ENCODE data around the gene UBE2Q2.
"Not testable (repeated sequence)": the region's sequence is repeated elsewhere in the genome, so short reads cannot be mapped to it uniquely, and the experiment has no call there.

Gene UBE2Q2

DNA sequence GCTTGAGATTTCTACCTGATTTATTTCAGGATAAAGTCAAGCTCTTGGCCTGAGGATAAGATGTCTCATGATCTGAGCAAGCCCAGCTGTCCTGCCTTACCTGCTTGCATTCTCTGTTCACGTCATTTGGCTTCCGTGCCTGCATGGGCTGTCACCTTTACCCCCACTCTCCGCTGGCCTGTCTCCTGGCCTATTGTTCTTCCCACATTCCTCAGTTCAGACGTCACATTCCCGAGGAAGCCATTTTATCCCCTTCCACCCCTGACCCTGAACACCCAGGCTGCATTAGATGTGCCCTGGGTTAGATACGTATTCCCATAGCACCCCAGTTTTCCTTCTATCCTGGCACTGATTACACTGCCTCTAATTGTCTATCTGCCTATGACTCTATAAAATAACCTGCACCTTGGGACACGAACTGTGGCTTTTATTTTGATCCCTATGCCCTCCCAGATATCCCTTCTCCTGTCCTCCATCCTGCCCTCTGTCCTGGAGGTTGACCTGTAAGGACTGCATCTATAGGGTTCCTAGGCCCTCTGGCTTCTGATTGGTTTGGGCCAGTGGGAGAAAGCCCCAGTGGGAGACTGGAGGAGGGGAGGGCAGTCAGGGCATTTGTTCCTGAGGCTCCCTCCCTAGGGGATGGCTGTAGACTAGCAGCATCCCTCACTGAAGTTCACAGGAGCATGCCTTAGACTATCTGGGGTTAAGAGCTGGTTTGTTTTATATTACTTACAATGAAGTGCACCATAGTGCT lies 19.2 kb upstream of the UBE2Q2 start:
- DNase-seq (ENCODE audit: low read depth, low spot score), result peak; percentile 94

- DNase-seq (ENCODE audit: low read depth, low spot score), result no peak
Measured at GRCh38 chr15:75827691-75828090, 15.6 kb upstream of the UBE2Q2 start.

DNA sequence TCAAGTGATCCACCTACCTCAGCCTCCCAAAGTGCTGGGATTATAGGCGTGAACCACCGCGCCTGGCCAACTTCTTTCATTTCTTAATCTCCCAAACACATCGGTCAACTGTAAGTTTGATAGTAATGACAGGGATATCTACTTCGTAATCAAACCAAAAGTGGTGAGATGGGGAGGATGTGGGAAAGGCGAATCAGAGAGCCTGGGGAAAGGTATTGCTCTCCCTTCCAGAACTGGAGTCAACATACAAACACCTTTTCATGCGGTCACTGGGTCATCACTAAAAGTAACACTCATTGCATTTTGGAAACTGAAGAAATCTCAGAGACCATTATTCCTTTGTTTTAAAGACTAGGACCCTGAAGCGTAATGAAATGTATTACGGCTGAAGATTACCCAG lies 14.8 kb upstream of the UBE2Q2 start:
- DNase-seq (ENCODE audit: low read depth, low spot score), result no peak

- DNase-seq (ENCODE audit: low read depth, low spot score), result peak; percentile 71
Measured at GRCh38 chr15:75830910-75831805, 12.1 kb upstream of the UBE2Q2 start.

- DNase-seq (ENCODE audit: low read depth, low spot score), result no peak
Measured at GRCh38 chr15:75831806-75832102, 11.5 kb upstream of the UBE2Q2 start.

DNA sequence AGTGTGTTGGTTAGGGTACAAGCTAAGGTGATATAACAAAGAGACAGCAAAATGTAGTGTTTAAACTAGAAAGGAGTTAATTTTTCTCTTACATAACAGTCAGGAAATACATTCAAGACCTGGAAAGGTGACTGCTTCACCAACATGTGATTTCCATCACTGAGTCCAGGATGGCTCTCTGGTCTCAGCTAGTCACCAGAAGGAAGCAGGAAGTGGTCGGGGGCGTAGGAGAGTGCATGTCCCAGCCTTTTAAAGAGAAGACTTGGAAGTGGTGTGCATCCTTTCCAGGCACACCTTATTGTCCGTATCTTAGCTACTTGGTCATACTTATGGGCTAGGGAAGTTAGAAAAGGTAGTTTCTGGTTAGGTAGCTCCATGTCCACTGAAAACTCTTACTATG lies 11.1 kb upstream of the UBE2Q2 start:
- no peak for DNase-seq (ENCODE audit: low read depth, low spot score)

GRCh38 chr15:75834021-75834420 lies 9.2 kb upstream of the UBE2Q2 start:
- DNase-seq (ENCODE audit: low read depth, low spot score), result no peak

DNA sequence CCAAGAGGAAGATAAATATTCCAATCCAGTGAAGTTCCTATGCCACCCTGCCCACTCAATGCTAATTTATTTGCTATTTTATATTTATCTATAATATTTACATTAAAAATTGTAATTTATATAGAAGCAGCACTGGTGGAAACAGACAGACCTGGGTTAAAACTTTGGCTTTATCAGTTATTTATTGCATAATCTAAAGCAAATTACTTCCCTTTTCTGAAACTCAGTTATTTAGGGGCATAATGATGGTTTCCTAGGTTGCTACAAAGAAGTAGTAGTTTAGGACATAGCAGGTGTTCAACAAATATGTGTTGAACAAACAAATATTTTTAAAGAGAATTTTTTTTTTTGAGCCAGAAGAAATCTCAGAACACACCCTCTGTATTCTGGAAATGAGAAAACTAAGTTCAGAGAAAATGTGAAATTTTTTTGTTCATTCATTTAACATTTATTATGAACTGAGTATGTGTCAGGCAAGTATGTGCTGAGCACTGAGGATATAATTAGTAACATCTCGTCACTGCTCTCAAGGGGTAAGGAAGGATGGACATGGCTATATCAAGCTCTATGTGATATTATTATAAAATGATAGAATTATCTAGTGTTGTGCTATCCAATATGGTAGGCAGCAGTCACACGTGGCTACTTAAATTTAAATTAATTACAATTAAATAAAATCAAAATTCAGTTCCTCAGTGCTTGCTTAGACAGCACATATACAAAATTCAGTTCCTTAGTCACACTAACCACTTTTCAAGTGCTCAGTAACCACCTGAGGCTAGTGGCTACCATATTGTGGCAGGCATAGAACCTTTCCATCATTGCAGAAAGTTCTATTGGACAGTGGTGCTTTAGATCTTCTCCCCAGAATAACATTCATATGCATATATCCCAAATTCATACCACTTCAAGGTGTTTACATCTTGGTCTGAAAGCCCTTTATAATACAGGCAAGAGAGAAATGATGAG lies 7.0 kb upstream of the UBE2Q2 start:
- DNase-seq (ENCODE audit: low read depth, low spot score), result no peak

GRCh38 chr15:75836959-75837334 lies 6.3 kb upstream of the UBE2Q2 start:
- no peak for DNase-seq (ENCODE audit: low read depth, low spot score)

DNA sequence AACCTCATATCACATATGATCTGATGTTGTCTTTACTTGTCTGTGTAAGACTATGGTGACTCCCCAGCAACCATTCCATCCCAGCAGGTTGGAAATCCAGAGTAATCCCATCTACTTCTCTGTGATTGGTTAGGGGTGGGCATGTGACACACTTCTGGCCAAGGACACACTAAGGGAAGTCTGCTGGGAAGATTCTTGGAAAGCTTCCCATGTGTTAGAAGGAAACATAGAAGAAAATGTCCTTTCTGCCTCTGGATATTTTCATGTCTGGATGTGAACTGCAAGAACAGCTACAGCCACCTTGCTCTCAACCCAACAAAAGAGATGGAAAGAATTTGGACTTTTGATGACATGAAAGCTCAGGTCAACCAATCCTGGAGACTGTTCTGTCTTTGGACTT lies 2.6 kb upstream of the UBE2Q2 start:
- no peak for DNase-seq (ENCODE audit: low read depth, low spot score)

GRCh38 chr15:75841626-75842025 lies 1.6 kb upstream of the UBE2Q2 start:
- no peak for DNase-seq (ENCODE audit: low read depth, low spot score)

DNA sequence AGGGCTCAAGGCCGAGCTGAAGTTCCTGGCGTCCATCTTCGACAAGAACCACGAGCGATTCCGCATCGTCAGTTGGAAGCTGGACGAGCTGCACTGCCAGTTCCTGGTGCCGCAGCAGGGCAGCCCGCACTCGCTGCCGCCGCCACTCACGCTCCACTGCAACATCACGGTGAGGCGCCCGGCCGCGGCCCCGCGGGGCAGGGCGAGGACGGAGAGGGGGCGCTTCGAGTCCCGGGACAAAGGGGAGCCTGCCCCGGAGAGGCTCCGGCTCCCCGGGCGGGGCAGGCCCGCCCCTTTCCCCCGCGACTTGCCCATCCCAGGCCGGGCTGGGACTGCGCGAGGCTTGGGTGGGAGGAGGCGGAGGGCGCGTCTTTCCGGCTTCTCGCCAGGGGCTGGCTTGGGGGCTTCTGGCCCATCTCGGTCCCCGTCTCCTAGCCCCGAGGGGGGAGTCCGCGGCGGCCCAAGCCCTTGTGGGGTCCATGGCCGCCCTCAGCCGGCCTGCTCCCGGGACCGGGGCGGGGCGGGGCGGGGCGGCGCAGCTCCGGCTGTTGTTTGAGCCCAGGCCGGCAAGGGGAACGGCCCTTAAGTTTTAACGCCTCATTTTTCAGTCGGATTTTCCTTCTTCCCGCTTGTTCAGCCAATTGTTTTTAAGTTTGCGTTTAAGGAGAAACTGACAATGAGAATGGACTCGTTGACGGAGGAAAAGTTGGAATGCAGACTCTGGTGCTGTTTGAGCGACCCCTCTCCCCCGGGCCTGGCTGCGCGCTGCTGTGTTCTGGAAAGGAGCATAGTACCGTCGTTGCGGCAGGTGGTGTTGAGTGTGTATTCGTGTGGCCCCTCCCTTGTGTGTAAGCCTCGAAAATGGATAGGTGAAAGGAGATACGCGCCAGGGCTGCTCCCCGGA lies 683 bp downstream of the UBE2Q2 start:
- DNase-seq (ENCODE audit: low read depth, low spot score), result peak; percentile 72

DNA sequence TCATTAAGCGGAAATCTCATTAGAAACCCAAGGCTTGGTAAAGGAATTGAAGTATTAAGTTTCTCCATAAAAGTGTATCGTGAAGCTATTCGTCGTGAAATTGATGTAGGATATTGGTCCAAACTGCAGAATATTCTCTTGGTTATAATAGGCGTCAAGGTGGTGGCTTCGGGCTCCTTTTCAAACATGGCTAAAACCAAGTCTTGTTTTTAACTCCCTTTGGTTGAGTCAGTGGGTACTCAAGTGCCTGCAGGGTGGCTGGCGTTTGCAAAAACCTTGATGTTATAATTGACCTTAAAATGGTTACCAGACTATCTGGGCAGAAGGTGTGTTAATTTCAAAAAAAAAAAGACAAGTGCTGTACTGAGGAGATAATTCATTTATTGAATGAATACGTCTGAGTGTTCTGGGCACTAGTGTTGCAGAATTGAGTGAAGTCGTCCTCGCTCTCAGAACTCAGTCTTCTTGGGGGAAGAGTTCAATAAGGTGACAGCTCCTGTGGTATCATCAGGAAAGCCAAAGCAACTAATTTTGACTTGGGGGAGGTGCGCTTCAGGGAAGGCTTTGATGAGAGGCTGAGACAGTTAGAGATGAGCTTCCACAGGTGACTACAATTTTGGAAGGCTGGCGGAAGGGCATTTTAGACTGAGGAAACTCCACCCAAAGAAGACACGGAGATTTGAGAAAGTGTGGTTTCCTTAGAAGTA lies 1.5 kb downstream of the UBE2Q2 start:
- DNase-seq (ENCODE audit: low read depth, low spot score), result no peak

DNA sequence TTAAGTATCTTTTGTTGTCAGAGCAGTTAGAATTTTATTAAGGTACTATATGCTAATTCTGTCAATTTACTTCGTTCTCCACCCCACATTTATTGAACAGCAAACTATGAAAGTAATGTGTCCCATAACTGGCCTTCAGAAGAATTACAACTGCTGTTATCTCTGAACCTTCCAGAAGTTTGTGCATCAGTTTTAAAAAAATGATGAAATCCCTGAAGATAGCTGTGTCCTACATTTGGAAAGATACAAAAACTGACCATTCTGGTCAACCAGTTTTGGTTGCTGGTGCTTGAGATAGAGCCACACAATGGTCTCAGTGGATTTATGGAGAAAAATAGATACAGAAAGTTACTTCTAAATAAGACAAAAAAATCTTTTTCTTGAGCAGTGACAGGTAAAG lies 5.9 kb downstream of the UBE2Q2 start:
- DNase-seq (ENCODE audit: low read depth, low spot score), result no peak

DNA sequence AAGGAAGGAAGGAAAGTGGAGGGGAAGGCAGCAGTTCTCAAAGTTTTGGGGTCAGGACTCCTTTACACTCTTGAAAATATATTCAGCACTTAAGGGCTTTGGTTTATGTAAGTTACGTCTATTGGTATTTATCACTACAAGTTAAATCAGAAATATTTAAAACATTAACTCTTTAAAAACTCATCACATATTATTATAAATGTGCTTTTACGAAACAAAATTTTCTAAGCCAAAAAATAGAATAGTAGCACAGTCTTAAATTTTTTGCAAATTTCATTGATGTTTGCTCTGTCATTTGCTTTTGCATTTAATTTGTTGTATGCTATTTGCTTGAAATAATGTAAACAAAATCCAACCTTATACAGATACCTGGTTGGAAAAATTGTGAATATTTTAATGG lies 7.5 kb downstream of the UBE2Q2 start:
- DNase-seq (ENCODE audit: low read depth, low spot score), result no peak

GRCh38 chr15:75851566-75851965 lies 8.3 kb downstream of the UBE2Q2 start:
- not testable (repeated sequence) for DNase-seq (ENCODE audit: low read depth, low spot score)

- no peak for DNase-seq (ENCODE audit: low read depth, low spot score)
Measured at GRCh38 chr15:75857886-75858285, 14.6 kb downstream of the UBE2Q2 start.

GRCh38 chr15:75861750-75862402 lies 18.6 kb downstream of the UBE2Q2 start:
- no peak for DNase-seq (ENCODE audit: low read depth, low spot score)

DNA sequence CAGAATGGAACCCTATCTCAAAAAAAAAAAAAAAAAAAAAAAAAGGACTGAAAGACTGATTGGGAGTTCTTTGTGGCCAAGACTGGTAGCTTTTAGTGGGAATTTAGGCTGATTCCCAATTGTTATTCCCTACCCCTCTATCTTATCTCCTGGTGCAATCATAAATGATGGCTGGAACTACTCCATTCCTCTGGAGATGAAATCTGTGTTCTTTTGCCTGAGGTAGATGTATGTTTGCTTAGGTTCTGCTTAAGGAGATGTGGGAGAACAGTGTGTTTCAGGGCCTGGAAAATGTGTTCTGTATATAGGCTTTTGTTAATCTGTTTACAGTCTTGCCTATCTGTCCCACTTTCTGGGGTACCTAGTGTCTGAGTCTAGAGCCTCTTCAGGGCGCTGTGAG lies 19.5 kb downstream of the UBE2Q2 start:
- no peak for DNase-seq (ENCODE audit: low read depth, low spot score)

Data from ELF-1 (cell line).